Cortex of kidney (tissue), 1 donor: ENCODE results near the gene SLC26A2.
"Not testable (repeated sequence)": the region's sequence is repeated elsewhere in the genome, so short reads cannot be mapped to it uniquely, and the experiment has no call there.

Experiments
- DNase-seq: peaks from one replicate; lab custom pipeline; 2025; lab: John Stamatoyannopoulos, UW

The SLC26A2 gene

DNA sequence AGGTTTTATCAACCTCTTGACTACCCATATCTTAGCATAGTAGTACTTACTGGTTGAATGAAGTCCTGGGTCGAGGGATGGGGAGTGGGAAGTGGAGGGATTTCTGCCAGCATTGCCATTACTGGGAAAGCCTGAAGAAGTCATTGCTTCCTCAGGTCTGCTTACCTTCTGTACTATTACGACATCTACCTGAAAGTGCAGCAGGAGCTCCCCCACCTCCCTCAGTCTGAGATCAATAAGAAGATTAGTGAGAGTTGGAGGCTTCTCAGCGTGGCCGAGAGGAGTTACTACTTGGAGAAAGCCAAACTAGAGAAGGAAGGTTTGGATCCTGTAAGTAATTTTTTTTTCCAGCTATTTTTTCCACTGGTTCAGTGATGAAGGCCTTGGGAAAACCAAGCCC lies 45.8 kb downstream of the SLC26A2 start:
- DNase-seq: no peak

DNA sequence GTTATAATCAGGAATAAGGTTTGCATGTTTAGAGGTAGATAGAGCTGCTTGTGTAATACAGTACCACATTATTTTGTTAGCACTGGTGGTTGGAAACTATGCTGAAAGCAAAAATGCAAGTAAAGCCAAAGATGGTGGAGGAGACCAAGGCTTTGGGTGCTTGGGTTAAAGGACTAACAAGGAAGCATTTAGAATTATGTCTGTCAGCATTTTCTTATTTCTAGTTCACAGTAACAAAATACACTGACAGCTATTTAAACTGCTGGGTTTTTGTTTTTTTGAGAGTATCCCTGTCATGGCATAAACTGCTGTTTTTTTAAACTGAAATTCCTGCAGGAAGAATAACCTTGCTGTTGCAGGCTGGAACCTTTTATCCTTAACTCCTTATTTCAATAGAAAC lies 46.5 kb downstream of the SLC26A2 start:
- no peak for DNase-seq

DNA sequence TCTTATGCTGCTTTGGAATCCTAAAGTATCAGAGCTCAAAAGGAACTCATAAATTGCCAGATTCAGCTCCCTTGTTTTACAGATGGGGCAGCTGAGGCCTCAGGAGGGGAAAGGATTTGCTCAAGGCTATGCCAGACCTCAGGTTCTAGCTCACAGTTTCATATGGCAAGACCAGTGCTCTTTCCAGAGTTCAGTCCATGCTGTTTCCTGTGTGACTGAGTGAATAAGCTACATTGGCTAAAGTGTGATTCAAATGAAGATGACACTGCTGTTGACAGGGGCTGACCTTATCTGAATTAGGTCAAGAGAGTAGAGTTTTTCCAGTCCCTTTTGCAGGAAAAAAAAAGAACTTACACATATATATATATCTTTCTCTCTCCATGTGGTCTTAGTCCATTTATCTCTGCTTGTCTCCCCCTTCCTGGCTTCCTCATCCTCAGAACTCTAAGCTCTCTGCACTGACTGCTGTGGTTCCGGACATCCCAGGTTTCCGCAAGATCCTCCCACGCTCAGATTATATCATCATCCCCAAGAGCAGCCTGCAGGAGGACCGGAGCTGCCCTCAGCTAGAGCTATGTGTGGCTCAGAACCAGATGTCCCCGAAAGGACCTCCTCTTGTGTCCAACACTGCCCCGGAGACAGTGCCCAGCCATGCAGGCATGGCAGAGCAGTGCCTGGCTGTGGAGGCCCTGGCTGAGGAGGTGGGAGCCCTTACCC lies 49.3 kb downstream of the SLC26A2 start:
- DNase-seq: no peak

DNA sequence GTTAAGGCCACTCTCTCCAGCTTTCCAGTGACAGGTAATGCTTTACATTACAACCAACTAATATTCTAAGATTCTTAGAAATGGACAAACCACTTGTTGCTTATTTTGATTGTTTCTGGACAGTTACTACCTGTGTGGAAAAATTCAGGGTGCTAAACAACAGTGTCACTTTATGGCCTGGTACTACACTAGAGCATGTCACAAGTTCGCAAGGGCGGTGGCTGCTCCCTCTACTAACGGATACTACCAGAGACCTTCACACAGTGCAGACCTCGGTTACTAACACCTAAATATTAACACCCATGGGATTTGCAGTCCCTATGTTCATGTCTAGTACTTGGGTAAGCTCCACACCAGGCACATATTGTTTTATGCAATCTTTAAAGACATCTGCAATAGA lies 53.4 kb downstream of the SLC26A2 start:
- DNase-seq: no peak

DNA sequence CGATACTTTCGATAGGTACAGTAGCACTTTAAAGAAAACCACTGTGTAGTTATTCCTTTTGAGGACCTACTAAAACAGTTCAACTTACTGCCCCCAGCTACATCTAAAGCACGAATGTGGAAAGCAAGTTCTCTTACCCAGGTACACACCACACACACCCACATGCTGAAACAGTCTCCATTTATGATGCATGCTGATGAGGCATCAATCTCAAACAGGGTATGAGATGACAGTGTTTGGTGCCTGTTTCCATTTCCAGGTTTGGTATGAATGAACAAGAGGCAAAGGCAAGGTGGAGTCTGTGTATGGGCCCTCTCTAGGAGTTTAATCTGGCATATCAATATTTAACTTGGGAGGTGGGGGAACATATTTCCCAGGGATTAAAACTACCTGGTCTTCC lies 53.9 kb downstream of the SLC26A2 start:
- DNase-seq: no peak

DNA sequence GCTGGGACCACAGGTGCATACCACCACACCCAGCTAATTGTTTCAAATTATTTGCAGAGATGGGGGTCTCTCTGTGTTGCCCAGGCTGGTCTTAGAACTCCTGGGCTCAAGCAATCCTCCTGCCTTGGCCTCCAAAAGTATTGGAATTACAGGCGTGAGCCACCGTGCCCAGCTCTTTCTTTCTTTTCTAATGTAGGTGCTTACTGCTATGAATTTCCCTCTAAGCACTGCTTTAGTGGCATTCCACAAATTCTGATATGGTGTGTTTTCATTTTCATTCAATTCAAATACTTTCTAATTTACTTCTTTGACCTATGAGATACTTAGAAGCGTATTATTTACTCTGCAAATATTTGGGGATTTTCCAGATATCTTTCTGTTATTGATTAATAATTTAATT lies 54.9 kb downstream of the SLC26A2 start:
- DNase-seq: no peak

DNA sequence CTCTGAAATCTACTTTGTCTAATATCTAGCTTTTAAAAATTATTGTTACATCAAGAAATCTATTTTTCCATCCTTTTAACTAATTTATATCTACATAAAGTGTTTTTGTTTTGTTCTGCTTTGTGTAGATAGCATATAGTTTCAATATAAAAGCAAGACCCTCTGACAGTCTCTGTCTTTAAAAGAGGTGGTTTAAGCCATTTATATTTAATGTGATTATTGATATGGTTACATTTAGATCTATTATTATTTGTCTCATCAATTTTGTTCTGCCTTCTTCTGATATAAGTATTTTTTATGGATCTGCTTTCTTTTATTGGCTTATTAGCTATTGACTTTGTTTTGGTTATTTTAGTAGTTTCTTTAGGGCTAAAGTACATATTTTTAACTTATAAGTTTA lies 56.0 kb downstream of the SLC26A2 start:
- no peak for DNase-seq

DNA sequence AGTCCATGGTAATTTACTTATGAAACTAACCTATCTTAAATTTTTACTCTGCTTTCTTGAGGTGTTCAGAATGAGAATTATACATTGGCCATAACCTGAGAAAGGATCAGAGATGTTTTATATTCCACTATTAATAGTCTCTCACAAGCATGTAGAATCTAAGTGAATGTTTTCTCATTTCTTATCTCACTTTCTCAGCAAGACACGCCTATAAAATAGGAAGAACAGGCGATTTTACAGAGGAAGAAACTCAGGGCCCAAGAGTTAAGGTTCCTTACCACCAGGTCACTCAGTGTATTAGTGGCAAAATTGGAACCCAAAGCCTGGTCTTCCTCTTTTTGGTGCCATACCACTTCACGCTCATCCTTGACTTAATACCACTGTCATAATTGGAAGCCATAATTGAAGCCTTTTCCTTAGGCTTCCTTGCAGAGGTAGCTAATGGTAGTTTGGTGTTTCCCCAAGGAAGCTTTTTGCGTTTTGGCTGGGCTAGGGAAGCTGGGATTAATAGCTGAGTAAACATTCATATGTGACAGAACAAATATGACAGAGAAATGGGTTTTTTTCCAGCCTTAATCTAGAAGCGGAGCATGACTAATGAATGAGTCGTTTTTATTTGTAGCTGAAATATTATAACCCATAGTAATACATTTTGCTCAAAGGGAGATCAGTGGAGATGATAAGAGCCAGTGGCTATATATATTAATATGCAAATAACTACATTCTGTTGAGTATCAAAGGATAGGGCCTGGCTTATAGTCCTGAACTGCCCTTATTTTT lies 56.9 kb downstream of the SLC26A2 start:
- DNase-seq: no peak

DNA sequence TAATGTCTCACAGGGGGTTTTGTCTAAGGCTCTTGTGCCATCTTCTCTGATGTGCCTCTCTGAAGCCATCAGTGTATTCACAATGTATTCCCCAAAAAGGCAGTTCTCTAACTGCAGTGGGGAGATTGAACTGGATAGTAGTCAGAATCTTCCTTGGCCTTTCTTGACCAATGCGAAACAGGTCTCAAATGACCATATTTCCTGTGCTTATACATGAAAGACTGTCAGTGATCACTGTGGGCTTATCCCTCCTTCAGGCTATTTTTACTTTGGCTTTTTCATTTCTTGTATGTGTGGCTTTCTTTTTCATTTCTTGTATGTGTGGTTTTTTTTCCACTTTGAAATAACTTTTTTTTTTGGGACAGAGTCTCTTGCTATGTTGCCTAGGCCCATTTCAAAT lies 59.7 kb downstream of the SLC26A2 start:
- no peak for DNase-seq

DNA sequence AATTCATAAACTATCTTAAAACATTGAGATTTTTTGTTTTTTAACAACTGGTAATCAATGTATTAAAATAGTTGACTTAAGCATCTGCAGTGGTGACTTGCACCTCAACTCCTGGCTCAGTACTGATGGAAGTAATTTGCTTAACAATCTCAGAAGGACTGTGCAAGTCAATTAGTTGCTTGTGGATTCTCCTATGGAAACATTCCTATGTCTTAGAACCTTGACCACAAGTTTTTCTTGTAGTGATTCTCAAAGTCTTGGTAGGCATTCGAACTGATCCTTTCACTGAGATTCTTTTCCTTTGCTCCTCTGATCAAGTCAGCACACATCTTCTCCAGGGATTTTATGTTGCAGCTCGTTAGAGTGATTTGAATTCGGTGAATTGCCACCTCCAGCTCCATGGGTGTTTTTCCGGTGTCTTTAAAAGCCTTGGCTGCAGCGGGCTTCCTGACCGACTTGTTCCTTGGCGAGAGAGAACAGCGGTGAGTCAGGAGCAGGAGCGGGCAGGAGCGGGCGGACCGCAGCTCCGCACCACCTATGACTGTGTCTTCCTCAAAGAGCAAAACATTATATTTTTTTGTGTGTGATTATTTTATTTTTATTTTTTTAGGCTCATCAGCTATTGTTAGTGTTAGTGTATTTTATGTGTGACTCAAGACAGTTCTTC lies 61.1 kb downstream of the SLC26A2 start:
- DNase-seq: no peak

DNA sequence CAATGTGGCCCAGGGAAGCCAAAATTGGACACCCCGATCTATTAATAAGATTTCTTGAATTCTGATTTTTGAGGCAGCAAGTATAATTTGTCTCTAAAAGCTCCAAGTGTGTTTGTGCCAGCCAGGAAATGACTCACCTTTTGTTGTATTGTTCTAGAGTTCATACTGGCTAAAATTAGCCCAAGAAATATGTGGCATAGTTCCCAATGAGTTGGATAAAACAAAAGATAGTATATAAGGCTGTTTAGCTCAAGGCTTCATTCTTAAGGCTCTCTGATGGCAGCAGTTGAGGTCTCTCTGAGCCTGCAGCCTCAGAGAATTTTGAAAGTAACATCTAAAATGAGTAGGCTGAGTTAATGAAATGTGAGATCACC lies 61.6 kb downstream of the SLC26A2 start:
- no peak for DNase-seq

DNA sequence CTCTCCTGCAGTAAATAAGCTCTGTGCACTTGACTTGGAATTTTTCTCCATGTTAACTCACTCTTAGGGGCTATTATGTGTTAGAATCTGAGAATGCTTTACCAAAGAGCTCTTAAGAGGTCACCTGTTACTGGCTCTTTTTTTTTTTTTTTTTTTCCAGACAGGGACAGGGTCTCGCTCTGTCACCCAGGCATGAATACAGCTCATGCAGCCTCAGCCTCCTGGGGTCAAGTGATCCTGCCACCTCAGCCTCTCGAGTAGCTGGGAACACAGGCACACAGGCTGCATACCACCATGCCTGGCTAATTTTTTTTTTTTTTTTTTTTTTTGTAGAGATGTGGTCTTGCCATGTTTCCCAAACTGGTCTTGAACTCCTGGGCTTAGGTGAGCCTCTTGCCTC lies 62.1 kb downstream of the SLC26A2 start:
- no peak for DNase-seq

DNA sequence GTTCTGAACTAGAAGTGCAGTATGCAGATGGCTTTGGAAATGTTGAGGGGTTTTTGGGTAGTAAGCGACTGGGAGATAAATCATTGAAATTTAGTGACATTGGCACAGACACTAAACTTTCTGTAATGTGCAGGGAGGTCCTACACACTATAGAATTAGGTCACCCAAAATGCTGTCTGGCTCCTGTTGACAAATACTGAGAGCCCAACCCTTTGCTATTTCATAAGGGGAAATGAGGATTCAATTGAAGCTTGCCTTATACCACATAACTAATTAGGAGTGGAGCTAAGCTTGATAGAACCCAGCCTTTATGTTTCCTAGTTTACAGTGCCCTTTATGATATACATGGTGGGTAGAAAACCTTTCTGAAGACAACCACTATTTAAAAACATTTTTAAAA lies 62.6 kb downstream of the SLC26A2 start:
- DNase-seq: no peak

DNA sequence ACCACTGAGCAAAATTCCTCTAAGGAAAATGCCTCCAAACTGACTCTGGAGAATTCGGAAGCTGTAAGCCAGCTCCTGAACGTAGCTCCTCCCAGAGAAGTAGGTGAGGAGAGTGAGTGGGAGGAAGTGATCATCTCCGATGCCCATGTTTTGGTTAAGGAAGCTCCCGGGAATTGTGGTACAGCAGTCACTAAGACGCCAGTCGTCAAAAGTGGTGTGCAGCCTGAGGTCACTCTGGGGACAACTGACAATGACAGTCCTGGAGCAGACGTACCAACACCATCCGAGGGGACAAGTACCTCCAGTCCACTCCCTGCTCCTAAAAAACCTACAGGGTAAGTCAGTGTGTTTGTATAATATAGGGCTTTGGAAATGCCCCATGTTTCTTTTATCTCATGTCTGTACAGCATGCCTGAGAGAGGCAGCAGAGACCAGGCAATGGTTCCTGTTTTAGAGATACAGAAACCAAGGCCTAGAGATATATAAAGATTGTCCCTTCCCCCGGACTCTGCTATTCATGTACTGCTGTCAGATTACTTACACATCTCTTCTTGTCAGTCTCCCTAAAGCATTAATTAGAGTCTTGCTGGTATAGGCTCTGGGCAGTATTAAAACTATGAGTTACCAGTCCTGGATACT lies 63.9 kb downstream of the SLC26A2 start:
- no peak for DNase-seq

DNA sequence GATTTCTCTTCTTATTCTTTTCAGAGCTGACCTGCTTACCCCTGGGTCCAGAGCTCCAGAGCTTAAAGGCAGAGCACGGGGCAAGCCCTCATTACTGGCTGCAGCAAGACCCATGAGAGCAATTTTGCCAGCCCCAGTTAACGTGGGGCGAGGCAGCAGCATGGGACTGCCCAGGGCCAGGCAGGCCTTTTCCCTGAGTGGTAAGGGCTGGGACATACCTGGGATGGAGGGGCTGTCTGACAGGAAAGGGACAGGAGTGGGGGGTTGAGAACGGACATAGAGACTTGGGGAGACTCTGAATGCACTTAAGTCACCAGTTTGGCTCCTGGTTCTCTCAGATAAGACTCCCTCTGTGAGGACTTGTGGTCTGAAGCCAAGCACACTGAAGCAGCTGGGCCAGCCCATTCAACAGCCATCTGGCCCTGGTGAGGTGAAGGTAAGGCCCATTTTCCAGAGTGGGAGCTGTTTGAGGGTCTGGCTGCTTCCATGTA lies 66.2 kb downstream of the SLC26A2 start:
- DNase-seq: no peak

DNA sequence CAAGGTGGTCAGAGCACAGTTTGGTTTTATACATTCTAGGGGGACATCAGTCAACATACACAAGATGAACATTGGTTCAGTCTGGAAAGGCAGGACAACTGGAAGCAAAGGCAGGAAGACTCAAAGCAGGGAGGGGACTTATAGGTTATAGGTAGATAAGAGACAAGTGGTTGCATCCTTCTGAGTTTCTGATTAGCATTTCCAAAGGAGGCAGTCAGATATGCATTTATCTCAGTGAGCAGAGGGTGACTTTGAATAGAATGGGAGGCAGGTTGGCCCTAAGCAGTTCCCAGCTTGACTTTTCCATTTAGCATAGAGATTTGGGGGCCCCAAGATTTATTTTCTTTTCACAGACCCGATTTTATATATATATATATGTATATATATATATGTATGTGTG lies 67.5 kb downstream of the SLC26A2 start:
- not testable (repeated sequence) for DNase-seq

DNA sequence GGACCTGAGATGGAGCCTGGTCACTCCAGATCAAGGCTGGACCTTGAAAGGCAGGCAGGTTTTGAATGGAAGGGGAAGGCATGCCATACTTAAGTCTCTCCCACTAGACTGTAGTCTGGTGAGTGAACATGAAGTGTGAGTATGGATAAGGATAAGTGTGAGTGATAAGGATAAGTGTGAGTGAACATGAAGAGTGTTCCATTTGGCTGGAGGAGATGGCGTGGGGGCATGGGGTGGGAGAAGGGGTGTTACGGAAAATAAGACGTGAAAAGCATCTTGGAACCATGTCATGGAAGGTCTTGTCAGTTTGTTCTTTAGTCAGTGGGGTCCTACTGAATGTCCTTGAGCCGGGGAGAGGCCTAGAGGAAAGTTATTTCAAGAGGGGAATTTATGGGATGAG lies 72.8 kb downstream of the SLC26A2 start:
- DNase-seq: no peak

DNA sequence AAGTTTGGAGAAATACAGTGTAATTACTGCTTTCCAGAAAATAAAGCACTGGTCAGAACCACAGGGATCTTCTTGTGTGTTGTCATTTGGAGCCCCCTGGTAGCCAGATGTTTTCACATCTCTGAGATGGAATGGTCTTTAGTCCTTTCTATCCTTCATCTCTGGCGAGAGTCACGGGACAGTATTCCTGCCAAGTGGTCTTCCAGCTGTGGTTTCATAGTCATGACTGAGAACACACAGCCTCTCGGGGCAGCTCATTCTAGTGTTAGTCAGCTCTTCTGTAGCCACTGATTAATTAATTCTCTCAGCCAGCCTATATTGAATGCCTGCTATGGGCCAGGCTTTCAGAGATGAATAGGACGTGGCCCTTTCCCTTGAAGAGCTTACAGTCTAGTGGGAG lies 74.1 kb downstream of the SLC26A2 start:
- DNase-seq: no peak

DNA sequence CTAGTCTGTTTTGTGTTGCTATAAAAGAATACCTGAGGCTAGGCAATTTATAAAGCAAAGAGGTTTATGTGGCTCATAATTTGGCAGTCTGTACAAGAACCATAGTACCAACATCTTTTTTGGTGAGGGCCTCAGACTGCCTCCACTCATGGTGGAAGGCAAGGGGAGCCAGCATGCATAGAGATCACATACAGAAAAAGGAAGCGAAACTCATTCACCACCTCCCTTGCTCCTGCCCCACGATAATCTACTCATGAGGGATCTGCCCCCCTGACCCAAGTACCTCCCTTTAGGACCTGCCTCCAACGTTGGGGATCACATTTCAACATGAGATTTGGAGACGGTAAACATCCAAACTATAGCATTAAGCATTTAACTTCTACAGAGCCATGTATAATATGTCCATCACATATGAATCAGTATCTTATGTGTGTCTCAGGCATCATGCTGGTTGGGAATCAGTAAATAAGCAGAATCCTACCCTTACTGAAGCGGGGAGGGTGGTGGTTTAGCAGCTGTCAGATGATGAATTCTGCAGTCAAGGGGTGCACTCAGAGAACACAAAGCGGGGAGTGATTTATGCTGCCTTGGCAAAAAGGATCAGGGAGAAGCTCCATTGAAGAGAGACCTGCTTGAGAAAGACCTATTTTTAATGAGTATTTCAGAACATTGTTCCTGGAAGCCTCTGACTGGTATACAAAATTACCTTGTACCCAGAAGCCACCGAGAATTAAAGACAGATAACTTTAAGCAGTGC lies 74.8 kb downstream of the SLC26A2 start:
- no peak for DNase-seq

DNA sequence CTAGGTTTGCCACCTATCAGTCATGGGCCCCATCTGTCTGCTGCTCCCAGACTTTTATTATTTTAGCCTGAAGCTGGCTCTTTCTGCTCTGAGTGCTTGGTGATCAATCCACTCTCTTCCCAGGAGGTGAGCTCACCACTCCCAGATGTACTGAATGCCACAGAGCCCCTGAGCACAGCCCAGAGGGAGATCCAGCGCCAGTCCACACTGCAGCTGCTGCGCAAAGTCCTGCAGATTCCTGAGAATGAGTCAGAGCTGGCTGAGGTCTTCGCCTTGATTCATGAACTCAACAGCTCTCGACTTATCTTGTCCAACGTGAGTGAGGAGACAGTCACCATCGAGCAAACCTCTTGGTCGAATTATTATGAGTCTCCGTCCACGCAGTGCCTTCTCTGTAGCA lies 76.0 kb downstream of the SLC26A2 start:
- no peak for DNase-seq
